DLD1 (cell line): ENCODE results near the gene HNRNPH3.

ENCODE experiments used
- in situ Hi-C: cut with HindIII; loops from 2 replicates; pipeline ENCODE4 v1.10.0; 2017; ENCODE audit warnings: low sequenced_read_pairs

HNRNPH3 gene

DNA sequence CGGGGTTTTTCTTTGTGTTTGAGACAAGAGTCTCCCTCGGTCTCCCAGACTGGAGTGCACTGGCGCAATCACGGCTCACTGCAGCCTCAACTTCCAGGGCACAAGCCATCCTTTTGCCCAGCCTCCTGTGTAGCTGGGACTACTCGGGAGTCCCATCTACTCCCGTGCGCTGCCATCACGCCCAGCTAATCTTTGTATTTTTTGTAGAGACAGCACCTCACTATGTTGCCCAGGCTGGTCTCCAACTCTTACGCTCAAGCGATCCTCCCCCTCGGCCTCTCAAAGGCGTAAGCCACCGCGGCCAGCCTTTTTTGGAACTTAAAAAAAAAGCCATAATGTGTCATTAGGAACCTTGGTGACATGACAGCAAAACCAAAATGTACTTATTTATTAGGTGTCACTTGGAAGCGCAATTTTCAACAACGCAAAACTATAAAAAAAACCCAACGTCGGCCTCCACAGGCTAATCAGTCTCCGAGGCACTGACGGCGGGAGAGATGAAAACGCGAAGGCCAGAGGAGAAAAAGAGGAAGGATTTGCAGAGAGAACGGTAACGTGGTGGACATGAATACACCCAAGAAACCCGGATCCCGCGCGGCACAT, 911 bp upstream of the HNRNPH3 start:
- in situ Hi-C loops, result no loop called here

DNA sequence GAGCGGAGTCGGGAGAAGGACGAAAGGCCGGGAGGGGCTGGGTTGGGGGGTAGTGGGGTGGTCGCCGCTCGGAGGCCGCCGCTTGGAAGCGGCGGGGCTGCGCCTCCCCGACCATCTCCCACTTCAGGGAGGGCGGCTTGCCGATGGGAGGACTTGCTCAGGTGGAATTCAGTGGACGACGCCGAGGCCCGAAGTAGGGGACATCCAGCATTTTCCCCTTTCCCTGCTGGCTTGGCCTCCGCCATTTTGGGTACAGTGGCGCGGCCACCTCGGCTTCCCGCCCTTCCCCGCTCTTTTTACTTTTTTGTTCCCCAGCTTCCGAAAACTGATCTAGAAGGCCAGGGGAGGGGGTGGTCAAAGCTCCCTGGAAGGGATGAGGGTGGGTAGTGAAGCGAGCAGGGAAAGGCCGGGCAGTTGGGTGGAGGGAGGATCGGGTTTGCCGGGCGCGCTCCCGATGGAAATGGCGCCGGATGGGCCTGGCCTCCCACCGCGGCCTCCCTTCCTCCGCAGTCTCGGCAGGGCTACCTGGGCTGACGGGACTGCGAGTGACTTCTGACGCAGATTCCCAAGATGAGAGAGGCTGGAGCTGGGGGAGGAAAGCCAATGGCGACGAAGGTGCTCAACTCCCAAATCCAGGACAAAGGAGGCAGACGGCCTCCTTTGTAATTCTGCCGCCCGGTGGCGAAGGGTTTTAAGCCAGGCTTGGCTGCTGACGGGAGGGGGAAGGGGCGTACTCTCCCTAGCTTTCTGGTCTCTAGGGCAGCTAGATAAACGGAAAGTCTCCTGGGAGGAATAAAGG, 594 bp downstream of the HNRNPH3 start, which contains the start of gene PBLD:
Gene PBLD, minus strand, starts transcription at position 670 of the 799 bp plus-strand sequence. CDS start 26,084 bp downstream, outside the sequence.
- in situ Hi-C loops, result no loop called here

DNA sequence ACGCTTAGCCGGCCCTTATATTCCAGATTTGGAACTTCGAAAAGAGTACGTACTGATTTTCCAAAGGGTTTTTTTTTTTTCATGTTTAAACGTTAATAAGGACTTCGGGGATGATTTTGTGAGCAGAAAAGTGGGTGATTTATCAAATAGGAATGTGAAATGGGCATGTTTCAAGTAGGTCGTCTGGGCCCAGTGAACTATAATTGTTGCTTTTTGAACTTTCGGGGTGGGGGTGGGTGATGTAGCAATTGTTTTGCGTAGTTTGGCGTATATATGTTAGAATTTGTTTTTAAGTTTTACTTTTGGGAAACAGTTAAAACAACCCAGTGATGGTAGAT, 1.2 kb downstream of the HNRNPH3 start:
- in situ Hi-C loops, result no loop called here

DNA sequence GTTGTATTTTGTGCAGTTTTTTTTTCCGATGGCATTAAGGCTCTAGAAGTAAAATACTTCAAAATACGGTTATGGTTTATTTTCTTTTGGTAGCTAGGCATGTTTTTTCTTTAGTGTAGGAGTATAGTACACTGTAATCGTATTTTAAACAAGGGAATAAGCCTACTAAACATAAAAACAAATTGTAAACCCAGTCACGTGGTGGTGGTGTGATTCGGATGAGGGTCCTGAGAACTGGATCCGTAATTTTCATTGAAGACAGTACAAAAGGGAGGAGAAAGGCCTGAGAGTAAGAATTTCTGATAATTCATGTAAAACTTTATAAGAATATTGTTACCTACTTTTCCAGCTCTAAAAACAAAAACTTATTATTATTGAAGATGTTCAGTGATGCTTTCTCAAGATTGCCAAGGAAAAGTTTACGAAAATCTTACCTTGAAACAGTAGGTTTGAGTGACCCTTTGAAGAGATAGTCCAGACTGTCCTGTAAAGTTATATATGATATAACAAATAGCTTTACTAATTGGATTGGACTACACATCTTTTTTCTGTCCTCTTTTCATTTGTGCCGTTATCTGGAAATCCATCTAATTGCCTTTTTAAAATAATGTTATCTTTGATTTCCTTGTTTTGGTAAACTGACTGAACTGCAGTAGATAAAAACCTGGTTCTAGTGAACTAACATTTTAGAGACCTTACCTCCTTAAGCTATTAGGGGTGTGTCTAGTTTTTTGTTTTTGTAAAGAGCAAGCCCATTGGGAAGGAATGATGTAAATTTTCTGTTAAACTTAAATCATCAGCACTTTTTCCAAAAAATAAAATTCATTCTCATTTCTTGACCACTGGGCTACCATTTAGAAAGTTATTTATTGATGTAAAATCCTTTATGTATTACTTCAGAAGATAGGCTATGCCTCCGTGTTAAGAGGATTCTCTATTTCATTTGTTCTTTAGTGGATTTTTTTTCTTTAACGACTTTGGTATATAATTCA, 1.9 kb downstream of the HNRNPH3 start:
- in situ Hi-C loops, result no loop called here

DNA sequence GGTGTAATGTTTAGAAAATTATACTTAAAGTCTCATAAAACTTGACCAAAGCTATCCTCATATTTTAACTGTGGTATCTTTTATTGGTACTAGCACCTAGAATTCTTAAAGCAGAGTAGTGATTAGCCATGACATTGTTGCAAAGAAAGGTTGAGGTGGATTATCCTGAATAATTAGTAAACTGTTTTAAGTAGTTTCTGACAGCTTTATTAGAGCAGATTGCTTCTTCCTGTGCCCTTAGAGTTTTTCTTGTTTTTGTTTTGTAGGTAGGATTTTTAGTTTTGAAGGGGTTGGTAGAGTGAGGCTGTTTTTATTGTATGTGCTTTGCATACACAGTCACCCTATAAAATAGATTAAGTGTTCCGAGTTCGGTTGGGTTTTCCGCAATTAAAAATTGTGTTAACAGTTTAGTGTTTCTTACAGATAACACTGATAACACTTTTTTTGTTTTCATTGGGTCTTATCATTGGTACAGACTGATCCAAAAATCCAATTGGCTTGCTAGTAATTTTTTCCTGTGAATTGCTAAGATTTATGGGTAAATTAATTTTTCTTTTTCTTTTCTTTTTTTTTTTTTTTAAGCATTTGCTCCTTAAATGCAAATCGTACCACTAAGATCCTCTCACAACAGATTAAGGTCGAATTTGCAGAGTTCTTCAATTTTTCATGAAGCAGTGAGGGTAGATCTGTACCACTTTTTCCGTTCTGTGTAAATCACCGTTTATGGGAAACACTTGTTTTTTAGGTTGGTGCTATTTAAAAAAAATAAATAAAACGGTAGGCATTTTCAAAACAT, 3.0 kb downstream of the HNRNPH3 start:
- in situ Hi-C loops, result no loop called here

DNA sequence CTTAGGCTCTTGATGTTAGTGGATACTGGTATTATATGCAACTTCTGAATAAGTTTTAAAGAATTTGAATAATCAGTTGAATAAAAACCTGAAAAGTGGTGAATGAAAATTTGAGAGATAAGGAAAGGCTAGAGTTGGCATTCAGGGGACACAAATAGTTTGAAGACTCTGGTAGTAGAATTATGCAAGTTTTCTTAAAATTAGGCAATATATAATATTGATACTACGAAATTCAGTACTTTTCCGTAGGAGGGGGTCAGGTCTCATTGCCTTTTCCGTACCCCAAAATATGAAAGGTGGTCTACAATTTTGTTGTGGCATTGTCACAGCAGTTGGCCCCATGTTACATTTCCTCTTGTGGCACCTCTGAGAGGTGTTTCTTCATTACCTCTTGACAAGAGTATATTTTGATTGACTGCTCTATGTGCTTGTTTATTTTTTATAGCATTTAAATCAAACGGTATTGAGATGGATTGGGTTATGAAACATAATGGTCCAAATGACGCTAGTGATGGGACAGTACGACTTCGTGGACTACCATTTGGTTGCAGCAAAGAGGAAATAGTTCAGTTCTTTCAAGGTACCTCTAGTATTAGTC, 5.0 kb downstream of the HNRNPH3 start:
- in situ Hi-C loops, result no loop called here

DNA sequence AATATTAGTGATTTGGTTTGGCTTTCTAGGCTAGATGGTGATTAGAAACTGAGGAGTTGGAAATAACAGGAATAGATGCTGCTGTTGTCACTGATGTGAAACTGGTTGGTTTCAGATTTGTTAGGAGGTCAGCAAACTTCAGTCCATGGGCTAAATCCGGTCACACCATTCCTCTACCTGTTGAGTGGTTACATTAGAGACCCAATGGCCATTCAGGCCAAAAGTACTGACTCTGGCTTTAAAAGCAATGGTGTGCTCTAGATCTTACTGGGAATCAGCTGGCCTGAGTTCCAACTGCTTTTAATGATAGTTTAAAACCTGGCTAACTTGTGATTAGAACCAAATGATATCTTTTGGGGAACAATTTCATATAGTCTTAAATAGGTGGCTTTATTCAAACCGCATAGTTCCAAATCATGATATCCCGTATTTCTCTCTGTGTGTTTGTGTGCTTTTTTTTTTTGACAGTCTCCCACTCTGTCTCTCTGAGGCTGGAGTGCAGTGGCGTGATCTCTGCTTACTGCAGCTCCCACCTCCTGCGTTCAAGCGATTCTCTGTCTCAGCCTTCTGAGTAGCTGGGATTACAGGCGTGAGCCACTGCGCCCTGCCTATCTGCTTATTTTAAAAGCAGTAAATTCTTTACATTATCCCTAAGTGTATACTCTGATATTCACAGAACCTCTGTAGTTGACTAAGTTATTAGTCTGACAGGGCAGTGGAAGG, 8.7 kb downstream of the HNRNPH3 start:
- in situ Hi-C loops, result no loop called here

DNA sequence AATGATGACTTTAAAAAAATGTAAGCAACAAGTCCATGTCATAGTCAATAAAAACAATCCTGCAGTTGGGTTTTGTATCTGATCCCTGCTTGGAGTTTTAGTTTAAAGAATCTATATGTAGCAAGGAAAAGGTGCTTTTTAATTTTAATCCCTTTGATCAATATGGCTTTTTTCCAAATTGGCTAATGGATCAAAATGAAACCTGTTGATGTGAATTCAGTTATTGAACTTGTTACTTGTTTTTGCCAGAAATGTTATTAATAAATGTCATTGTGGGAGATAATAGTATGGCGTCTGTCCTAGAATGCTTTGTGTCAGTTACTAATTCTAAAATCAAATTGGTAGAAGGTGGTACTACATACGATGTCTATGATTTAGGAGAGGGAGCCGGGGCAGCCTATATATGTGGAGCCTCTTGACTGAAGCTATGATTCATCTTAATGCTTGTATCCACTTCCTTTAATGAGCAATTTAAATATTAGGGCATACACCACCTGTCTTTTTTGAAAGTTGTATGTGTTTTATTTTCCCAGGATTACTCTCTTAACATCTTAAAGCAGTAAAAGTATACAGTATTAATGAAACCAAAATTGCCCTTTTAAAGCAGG, 11.1 kb downstream of the HNRNPH3 start:
- in situ Hi-C loops, result no loop called here

DNA sequence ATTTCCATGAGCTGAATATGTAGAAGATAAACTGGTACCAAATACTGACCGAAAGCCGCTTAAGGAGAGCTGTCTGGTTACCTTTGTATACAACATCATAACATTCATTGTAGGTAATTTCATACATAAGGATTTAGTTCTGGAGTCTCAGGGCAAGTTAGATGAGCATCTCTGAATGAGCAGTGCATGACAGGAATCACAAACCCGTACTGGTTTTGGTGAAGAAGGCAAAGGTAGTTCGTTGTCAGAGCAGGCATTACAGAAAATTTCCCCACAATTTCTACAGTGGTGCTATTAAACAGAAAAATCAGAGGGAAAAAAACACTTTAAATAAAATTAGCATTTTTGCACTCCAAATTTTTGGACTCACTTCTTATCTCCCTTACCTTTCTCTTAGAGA, 13.8 kb downstream of the HNRNPH3 start:
- in situ Hi-C loops, result no loop called here

DNA sequence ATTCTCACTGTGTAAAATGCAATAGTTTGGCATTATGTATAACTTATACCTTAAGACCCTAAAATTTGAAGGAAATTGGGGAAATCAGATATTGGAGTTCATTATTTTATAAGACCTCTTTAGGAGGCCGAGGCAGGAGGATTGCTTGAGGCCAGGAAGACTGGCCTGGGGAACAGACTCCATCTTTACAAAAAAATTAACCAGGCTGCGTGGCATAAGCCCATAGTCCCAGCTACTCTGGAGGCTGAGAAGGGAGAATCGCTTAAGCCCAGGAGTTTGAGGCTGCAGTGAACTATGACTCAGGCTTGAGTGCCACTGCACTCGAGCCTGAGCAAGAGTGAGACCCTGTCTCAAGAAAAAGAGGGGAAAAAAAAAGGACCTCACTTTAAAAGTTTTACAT, 14.9 kb downstream of the HNRNPH3 start:
- in situ Hi-C loops, result no loop called here

DNA sequence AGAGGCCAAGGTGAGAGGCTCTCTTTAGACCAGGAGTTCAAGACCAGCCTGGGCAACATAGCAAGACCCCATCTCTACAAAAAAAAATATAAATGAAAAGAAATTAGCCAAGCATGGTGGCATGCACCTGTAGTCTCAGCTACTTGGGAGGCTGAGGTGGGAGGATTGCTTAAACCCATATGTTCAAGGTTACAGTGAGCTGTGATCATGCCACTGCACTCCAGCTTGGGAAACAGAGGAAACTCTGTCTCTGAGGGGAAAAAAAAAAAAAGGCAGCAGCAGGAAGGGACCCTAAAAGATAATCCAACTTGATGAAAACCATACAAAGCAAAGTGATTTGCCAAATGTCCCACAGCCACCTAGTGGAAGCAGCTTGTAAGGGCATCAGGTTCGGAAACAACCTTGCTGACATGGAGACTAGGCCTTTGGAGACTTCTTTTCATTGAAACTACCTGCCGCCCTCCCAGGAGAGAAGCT, 16.4 kb downstream of the HNRNPH3 start:
- in situ Hi-C loops, result no loop called here

DNA sequence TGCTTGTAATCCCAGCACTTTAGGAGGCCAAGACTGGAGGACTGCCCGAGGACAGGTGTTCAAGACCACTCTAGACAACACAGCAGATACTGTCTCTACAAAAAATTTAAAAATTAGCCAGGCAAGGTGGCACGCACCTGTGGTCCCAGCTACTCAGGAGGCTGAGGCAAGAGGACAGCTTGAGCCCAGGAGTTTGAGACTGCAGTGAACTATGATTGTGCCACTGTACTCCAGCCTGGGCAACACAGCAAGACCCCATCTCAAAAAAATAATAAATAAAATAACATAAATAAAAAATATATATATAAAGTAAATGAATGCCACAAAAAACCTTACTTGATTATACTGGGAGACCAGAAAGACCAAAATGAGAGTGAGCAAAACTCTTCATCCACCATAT, 21.7 kb downstream of the HNRNPH3 start:
- in situ Hi-C loops, result no loop called here

DNA sequence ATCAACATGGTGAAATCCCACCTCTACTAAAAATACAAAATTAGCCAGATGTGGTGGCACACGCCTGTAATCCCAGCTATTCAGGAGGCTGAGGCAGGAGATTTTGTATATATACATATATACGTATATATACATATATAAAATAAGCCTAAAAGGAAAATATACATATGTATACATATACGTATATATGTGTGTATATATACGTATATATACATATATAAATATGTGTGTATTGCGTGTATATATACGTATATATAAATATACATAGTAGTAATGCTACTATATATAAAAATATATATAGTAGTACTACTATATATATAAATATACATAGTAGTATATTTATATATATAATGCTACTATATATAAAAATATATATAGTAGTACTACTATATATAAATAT, 27.3 kb downstream of the HNRNPH3 start:
- in situ Hi-C loops, result no loop called here

DNA sequence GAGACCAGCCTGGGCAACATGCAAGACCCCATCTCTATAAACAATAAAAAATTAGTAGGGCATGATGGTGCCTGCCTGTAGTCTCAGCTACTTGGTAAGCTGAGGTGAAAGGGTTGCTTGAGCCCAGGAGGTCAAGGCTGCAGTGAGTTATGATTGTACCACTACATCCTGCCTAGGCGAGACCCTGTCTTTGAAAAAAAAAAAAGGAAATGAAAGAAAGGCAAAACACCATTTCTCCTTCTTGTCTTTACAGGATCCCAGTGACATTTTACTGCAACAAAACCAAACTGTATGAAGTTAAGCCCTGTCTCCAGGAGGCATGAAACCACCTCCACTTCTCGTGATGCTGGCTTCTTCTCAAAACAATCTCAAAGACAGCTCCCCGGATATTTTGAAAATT, 30.7 kb downstream of the HNRNPH3 start:
- in situ Hi-C loops, result no loop called here

DNA sequence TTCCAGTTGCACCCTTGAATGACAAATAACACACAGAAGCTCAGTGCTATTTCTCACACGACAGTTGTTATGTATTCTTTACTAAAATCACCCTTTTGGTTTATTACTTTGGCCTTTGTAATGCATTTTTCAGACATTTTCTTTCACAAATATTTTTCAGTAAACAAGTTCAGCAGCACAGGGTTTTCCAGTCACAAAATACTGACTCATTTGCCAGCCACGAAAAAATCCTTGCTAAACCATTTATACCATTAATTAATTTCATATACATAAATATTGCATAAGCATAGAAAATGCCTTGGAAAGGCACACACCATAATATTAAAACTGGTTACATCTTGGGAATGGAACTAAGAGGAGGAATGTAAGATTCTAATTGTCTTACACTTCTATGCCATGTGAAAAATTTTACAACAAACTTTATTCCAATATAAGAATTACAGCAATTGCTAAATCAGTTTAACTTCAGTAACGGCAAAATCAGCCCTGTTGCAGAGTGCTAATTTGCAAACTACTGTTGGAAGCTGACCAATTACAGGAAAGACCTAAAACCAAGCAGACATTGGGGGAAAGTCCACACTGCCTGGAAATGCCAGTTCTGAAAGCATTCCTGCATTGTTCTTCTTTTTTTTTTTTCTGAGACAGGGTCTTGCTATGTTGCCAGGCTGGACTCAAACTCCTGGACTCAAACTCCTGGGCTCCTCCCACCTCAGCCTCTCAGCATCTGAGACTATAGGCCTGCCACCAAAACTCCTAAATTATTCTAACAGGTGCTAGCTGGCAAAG, 32.4 kb downstream of the HNRNPH3 start:
- in situ Hi-C loops, result no loop called here

DNA sequence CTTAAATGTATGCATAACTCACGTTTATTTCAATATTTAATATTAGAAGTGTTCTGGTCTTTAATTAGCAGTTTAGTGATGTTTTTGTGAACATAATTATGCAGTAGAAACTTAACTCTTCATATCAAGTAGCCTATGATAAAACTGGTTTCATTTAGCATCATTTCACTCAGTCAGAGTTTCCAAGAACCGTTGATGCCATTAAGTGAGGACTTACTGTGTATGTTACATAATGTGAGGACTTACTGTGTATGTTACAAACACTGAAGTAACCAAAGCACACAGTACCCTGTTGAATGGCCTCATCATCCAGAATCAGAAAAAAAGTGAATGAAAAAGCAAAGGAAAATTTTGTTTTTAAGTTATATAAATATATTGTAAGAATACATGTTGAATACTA, 33.7 kb downstream of the HNRNPH3 start:
- in situ Hi-C loops, result no loop called here

DNA sequence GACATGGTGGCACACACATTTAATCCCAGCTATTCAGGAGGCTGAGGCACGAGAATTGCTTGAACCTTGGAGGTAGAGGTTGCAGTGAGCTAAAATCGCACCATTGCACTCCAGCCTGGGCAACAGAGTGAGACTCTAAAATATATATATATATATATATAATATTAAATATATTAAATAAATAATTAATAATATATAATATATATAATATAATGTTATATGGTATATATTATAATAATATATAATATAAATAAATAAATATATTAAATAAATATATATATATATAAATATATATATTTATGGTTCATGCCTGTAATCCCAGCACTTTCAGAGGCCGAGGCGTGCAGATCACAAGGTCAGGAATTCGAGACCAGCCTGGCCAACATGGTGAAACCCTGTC, 34.7 kb downstream of the HNRNPH3 start:
- in situ Hi-C loops, result no loop called here

DNA sequence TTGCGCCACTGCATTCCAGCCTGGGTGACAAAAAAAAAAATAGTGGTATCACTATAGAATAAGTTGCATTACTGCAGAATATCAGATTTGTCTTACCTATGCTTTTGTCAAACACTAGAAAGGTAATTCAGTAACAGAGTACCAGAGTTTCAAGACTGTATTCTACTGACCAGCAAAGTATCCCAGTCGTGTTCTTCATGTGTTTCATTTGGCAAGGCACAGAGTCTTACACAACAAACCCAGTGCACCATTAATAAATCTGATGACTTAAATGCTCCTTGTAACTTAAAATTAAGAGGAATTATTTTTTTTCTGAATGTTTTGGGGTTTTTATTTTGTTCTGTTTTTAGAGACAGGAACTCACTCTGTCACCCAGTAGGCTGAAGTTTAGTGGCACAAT, 35.3 kb downstream of the HNRNPH3 start:
- in situ Hi-C loops, result no loop called here
